Measurements from ENCODE around the gene FILIP1. TPM values are rescaled to one million over a fixed set of nuclear protein-coding genes. Genes with fewer than 3 reads are reported as not detected.

Gene FILIP1
- total and polyA plus RNA-seq, 4 donors, result 2.0 to 10.4 (median 5.4) TPM

- Histone ChIP-seq H3K27me3 (ENCODE audit: control insufficient read depth, insufficient read depth, low read length) (no peaks in the 10 kb centered on the region), H3K4me3 (ENCODE audit: low read depth, low read length) (no peak overlapping the region), H3K4me1 (ENCODE audit: control insufficient read depth, insufficient read depth, low read length) (no peaks in the 10 kb centered on the region), H3K36me3 (ENCODE audit: control insufficient read depth, insufficient read depth, low read length) (no peaks in the 10 kb centered on the region), H3K27ac (ENCODE audit: low read depth, low read length) (no peak overlapping the region), H3K9me3 (ENCODE audit: control insufficient read depth, insufficient read depth, low read length) (no peaks in the 10 kb centered on the region)
- DNase-seq (ENCODE audit: low read depth in 4 of 6, low spot score in 6 of 6), result no peak
- 0% methylated on average over 1 of the region's 4 CpGs for WGBS (ENCODE audit: insufficient coverage)
Measured at GRCh38 chr6:75337835-75338580, 155.6 kb downstream of the FILIP1 start.

GRCh38 chr6:75334266-75335040, 159.1 kb downstream of the FILIP1 start:
- H3K27me3 ChIP-seq (ENCODE audit: control insufficient read depth, insufficient read depth, low read length), result no peaks in the 10 kb centered on the region
- no peaks in the 10 kb centered on the region for H3K36me3 ChIP-seq (ENCODE audit: control insufficient read depth, insufficient read depth, low read length)
- H3K9me3 ChIP-seq (ENCODE audit: control insufficient read depth, insufficient read depth, low read length), result no peaks in the 10 kb centered on the region
- H3K27ac ChIP-seq (ENCODE audit: low read depth, low read length), result peak overlapping the region; percentile 70
- H3K4me1 ChIP-seq (ENCODE audit: control insufficient read depth, insufficient read depth, low read length), result no peaks in the 10 kb centered on the region
- DNase-seq (ENCODE audit: low read depth in 4 of 6, low spot score in 6 of 6), result peak in 2 of 6 donors; percentile 50 to 61
- WGBS (ENCODE audit: insufficient coverage), result no CpG with 5 or more reads among the region's 4 CpGs
- no peak overlapping the region for H3K4me3 ChIP-seq (ENCODE audit: low read depth, low read length)

- 0% methylated on average over 1 of the region's 2 CpGs for WGBS (ENCODE audit: insufficient coverage)
- Histone ChIP-seq H3K9me3 (ENCODE audit: control insufficient read depth, insufficient read depth, low read length) (no peaks in the 10 kb centered on the region), H3K4me3 (ENCODE audit: low read depth, low read length) (no peak overlapping the region), H3K27ac (ENCODE audit: low read depth, low read length) (no peak overlapping the region), H3K27me3 (ENCODE audit: control insufficient read depth, insufficient read depth, low read length) (no peaks in the 10 kb centered on the region), H3K36me3 (ENCODE audit: control insufficient read depth, insufficient read depth, low read length) (no peaks in the 10 kb centered on the region), H3K4me1 (ENCODE audit: control insufficient read depth, insufficient read depth, low read length) (no peaks in the 10 kb centered on the region)
- peak in 2 of 6 donors; percentile 16 to 42 for DNase-seq (ENCODE audit: low read depth in 4 of 6, low spot score in 6 of 6)
Measured at GRCh38 chr6:75333676-75334200, 159.9 kb downstream of the FILIP1 start.

- no peaks in the 10 kb centered on the region for H3K36me3 ChIP-seq (ENCODE audit: control insufficient read depth, insufficient read depth, low read length)
- H3K4me1 ChIP-seq (ENCODE audit: control insufficient read depth, insufficient read depth, low read length), result no peaks in the 10 kb centered on the region
- H3K27ac ChIP-seq (ENCODE audit: low read depth, low read length), result no peak overlapping the region
- no peak for DNase-seq (ENCODE audit: low read depth in 4 of 6, low spot score in 6 of 6)
- no peaks in the 10 kb centered on the region for H3K27me3 ChIP-seq (ENCODE audit: control insufficient read depth, insufficient read depth, low read length)
- H3K9me3 ChIP-seq (ENCODE audit: control insufficient read depth, insufficient read depth, low read length), result no peaks in the 10 kb centered on the region
- H3K4me3 ChIP-seq (ENCODE audit: low read depth, low read length), result no peak overlapping the region
- WGBS (ENCODE audit: insufficient coverage), result no CpG with 5 or more reads among the region's 2 CpGs
Measured at GRCh38 chr6:75331151-75331550, 162.4 kb downstream of the FILIP1 start.

- WGBS (ENCODE audit: insufficient coverage), result no CpG with 5 or more reads among the region's 1 CpG
- Histone ChIP-seq H3K27me3 (ENCODE audit: control insufficient read depth, insufficient read depth, low read length) (no peaks in the 10 kb centered on the region), H3K4me1 (ENCODE audit: control insufficient read depth, insufficient read depth, low read length) (no peaks in the 10 kb centered on the region), H3K4me3 (ENCODE audit: low read depth, low read length) (no peak overlapping the region), H3K27ac (ENCODE audit: low read depth, low read length) (no peak overlapping the region), H3K9me3 (ENCODE audit: control insufficient read depth, insufficient read depth, low read length) (no peaks in the 10 kb centered on the region), H3K36me3 (ENCODE audit: control insufficient read depth, insufficient read depth, low read length) (no peaks in the 10 kb centered on the region)
- DNase-seq (ENCODE audit: low read depth in 4 of 6, low spot score in 6 of 6), result no peak
Measured at GRCh38 chr6:75329703-75330102, 163.9 kb downstream of the FILIP1 start.

GRCh38 chr6:75327807-75328206, 165.8 kb downstream of the FILIP1 start:
- Histone ChIP-seq H3K4me1 (ENCODE audit: control insufficient read depth, insufficient read depth, low read length) (no peaks in the 10 kb centered on the region), H3K4me3 (ENCODE audit: low read depth, low read length) (no peak overlapping the region), H3K36me3 (ENCODE audit: control insufficient read depth, insufficient read depth, low read length) (no peaks in the 10 kb centered on the region), H3K27me3 (ENCODE audit: control insufficient read depth, insufficient read depth, low read length) (no peaks in the 10 kb centered on the region), H3K27ac (ENCODE audit: low read depth, low read length) (no peak overlapping the region), H3K9me3 (ENCODE audit: control insufficient read depth, insufficient read depth, low read length) (no peaks in the 10 kb centered on the region)
- no peak for DNase-seq (ENCODE audit: low read depth in 4 of 6, low spot score in 6 of 6)
- WGBS (ENCODE audit: insufficient coverage), result no CpG with 5 or more reads among the region's 1 CpG

- H3K4me3 ChIP-seq (ENCODE audit: low read depth, low read length), result no peak overlapping the region
- H3K27ac ChIP-seq (ENCODE audit: low read depth, low read length), result no peak overlapping the region
- no peaks in the 10 kb centered on the region for H3K36me3 ChIP-seq (ENCODE audit: control insufficient read depth, insufficient read depth, low read length)
- DNase-seq (ENCODE audit: low read depth in 4 of 6, low spot score in 6 of 6), result no peak
- no peaks in the 10 kb centered on the region for H3K27me3 ChIP-seq (ENCODE audit: control insufficient read depth, insufficient read depth, low read length)
- H3K4me1 ChIP-seq (ENCODE audit: control insufficient read depth, insufficient read depth, low read length), result no peaks in the 10 kb centered on the region
- WGBS (ENCODE audit: insufficient coverage), result 32% methylated on average over 2 of the region's 2 CpGs
- no peaks in the 10 kb centered on the region for H3K9me3 ChIP-seq (ENCODE audit: control insufficient read depth, insufficient read depth, low read length)
Measured at GRCh38 chr6:75326557-75327258, 166.9 kb downstream of the FILIP1 start.

- 70% methylated on average over 2 of the region's 2 CpGs for WGBS (ENCODE audit: insufficient coverage)
Measured at GRCh38 chr6:75318900-75319299, 174.7 kb downstream of the FILIP1 start.

GRCh38 chr6:75317503-75318206, 175.9 kb downstream of the FILIP1 start:
- Histone ChIP-seq H3K4me3 (ENCODE audit: low read depth, low read length) (no peak overlapping the region), H3K4me1 (ENCODE audit: control insufficient read depth, insufficient read depth, low read length) (no peaks in the 10 kb centered on the region), H3K27ac (ENCODE audit: low read depth, low read length) (no peak overlapping the region), H3K9me3 (ENCODE audit: control insufficient read depth, insufficient read depth, low read length) (no peaks in the 10 kb centered on the region), H3K36me3 (ENCODE audit: control insufficient read depth, insufficient read depth, low read length) (no peaks in the 10 kb centered on the region), H3K27me3 (ENCODE audit: control insufficient read depth, insufficient read depth, low read length) (no peaks in the 10 kb centered on the region)
- DNase-seq (ENCODE audit: low read depth in 4 of 6, low spot score in 6 of 6), result peak in 1 of 6 donors; percentile 49
- WGBS (ENCODE audit: insufficient coverage), result 69% methylated on average over 4 of the region's 4 CpGs

More at GRCh38 chr6:75318900-75319299, 174.7 kb downstream of the FILIP1 start:
- Histone ChIP-seq H3K27ac (ENCODE audit: low read depth, low read length) (no peak overlapping the region), H3K36me3 (ENCODE audit: control insufficient read depth, insufficient read depth, low read length) (no peaks in the 10 kb centered on the region), H3K4me1 (ENCODE audit: control insufficient read depth, insufficient read depth, low read length) (no peaks in the 10 kb centered on the region), H3K27me3 (ENCODE audit: control insufficient read depth, insufficient read depth, low read length) (no peaks in the 10 kb centered on the region), H3K4me3 (ENCODE audit: low read depth, low read length) (no peak overlapping the region), H3K9me3 (ENCODE audit: control insufficient read depth, insufficient read depth, low read length) (no peaks in the 10 kb centered on the region)
- DNase-seq (ENCODE audit: low read depth in 4 of 6, low spot score in 6 of 6), result no peak

Data from spinal cord (tissue), 10 donors.